HG02798 (cell line): ENCODE results near the gene MYLK4.

Experiments used
- ATAC-seq: cut with Tn5 transposase; IDR thresholded peaks from one replicate; pipeline ENCODE4 v1.9.1; 2021; ENCODE audit warnings: mild to moderate bottlenecking; ENCODE audit not compliant: unreplicated experiment, poor library complexity

Gene MYLK4

GRCh38 chr6:2639896-2640295 lies 110.8 kb downstream of the MYLK4 start:
- ATAC-seq = no peak

- ATAC-seq = no peak
These were observed 111.6 kb downstream of the MYLK4 start for GRCh38 chr6:2639167-2639566.

GRCh38 chr6:2636672-2637071 lies 114.0 kb downstream of the MYLK4 start:
- ATAC-seq = no peak

DNA sequence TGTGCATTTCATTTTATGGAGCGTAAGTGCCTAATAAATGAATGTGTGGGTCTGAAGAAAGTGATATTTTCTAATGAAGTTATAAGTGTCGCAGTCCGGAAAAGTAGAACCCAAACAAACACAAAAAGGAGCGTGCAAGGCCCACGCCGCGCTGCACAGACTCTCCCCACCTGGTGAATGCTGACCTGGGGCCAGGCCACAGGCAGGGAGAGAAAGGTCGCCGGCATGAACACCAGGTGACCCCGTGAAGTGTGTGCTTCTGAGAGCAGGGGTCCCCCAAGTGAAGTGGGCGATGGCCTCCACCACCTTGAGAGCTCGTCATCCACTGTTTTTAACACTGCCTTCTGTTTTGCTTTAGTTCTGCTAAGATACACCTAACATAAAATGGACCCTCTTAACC lies 114.8 kb downstream of the MYLK4 start:
- no peak for ATAC-seq

DNA sequence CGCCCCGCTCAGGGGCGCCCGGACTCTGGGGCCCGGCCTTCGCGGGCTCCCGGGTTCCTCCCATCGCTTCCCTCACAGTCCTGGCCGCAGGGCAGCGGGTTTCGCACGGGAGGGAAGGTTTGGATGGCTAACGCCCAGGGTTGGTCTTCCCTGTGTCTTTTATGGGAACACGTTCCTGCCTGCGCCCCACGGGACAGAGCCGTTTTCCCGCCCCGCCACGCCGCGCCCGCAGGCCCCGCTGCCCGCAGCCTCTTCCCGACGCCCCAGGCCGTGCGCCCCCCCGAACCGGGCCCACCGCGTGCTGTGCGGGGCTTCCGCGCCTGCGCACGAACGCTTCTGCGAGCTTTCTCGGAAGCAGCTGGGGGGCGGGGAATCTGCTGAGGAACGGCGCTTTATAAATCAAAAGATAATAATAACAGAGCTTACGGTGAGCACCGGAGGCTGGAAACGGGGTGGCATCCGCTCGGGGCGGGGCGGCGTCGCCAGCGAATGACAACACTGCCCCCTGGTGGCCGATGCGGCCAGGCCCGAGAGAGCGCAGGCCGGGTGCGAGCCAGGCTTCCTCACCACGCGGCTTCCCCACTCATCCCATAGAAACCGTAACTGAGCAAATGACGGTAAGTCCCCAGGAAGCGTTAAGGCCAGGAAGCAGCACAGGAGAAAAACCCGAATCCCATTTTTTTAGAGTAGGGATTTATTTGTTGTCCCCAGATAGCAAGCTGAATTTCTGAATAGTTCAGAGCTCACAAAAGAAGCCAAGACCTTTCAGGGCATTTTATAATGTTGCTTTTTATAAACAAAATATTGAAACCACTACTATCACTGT lies 116.4 kb downstream of the MYLK4 start:
- ATAC-seq = peak; percentile 81

DNA sequence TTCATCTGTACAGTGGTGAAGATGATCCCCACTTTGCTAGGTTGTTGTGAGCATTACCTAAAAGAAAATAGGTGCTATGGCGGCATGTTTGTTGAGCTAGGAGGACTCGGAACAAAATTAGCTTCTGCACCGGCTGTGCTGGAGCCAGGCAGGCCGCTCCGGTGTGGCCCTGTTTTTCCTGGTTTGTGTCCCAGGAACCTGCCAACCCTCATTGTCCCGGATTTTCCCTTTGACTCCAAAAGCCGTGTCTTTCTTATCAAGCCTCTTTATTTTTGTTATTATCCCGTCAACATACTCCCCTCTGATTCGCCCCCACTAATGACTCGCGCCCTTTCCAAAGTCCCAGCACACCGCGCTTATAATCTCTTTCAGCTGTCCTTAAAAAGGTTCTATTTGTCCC lies 117.0 kb downstream of the MYLK4 start:
- no peak for ATAC-seq

DNA sequence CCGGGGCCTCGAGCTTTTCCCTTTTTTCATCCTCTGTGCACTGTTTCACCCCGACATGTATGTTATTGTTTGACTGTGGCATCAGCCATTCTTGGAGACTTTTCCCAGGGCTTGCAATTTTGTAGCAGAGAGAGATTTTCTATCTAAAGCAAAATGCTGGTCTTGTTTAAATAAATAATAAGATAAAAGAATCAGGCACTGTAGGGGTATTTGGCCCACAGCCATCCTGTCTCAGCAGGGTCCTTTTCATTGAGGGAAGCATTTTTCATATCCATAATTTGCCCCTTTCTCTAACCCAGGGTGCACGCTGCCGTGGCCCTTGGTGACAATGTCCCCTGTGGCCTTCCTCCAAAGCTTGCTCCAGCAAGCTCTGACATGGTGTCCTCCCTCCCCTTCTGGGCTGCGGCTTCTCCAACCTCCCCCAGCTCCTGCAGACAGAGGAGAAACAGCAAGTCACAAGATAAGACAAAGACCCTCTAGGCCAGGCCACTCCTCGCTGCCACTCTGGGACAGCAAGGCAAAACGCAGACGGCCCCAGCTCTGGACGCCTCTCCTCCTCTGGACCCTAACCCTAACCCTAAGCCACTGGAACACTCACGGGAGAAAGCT lies 117.6 kb downstream of the MYLK4 start:
- no peak for ATAC-seq

GRCh38 chr6:2632368-2632767 lies 118.4 kb downstream of the MYLK4 start:
- no peak for ATAC-seq

- no peak for ATAC-seq
These were observed 119.7 kb downstream of the MYLK4 start for GRCh38 chr6:2630891-2631571.

DNA sequence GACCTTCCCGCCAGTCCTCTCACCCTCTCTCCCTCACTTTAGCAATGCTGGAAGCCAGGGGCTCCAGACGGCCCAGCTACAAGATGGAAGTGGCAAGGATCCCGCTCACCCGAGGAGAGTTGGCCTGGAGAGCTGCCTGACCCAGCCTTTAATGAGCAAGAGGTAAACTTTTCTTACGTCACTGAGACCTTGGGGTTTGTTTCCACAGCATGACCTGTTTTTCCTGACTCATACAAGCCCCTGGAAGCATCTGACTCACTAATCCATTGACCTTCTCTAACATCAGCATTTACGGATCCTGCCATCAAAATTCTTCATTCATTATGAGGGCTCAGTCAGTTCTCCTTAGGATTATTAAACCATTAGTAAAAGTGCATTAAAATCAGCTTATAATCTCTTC lies 120.4 kb downstream of the MYLK4 start:
- no peak for ATAC-seq

- ATAC-seq = no peak
These were observed 124.3 kb downstream of the MYLK4 start for GRCh38 chr6:2626401-2626800.

DNA sequence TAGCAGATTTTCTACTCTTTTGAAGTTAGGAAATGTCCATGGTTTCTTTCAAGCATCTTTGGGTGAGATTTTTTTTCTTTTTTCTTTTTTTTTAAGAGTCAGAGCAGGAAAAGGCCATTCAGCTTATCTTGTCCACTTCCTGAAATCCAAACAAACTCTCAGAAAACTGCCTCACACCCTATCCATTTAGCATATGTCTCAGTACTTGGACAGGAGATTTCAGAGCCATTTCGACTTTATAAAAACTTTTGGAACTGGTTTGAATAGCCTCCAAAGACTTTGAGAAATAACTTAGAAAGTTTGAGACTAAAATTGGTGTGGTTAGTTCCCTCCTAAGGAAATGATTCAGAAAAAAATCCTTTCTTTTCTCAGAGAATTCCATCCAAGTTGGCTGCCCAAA lies 125.1 kb downstream of the MYLK4 start:
- ATAC-seq = no peak

GRCh38 chr6:2624177-2624576 lies 126.5 kb downstream of the MYLK4 start:
- ATAC-seq = no peak

- no peak for ATAC-seq
These were observed 127.4 kb downstream of the MYLK4 start for GRCh38 chr6:2623295-2623694.

- ATAC-seq = no peak
These were observed 128.1 kb downstream of the MYLK4 start for GRCh38 chr6:2622671-2623070.

DNA sequence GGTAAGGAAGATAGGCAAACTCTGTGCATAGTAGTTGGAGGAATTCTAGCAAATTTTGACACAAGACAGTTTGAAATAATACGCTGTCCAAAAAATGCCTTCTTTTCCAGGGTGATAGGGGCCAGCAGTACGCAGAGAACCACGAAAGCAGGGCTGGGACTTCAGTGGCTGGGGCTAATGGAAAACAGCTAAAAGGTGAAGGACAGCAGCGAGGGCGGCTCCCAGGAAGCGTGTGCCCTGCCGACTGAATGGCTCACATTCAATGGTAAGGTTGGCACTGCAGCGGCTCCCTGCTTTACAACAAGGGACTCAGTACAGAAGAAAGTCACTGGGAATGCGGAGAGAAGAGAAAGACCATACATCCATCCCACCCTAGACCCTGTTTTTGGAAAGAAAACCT lies 131.1 kb downstream of the MYLK4 start:
- no peak for ATAC-seq

DNA sequence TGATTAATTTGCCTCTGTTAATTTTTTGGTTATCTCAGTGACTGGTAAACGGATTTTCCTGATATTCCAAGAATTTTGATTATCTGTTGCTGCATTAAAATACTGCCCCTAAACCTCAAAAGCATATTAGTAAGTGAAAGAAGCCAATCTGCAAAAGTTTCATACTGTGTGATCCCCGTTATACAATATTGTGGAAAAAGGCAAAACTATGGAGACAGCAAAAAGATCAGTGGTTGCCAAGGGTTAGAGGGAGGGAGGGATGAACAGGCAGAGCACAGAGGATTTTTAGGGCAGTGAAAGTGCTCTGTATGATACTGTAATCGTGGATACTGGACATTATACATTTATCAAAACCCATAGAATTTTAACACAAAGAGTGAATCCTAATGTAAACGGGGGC lies 133.0 kb downstream of the MYLK4 start:
- no peak for ATAC-seq

DNA sequence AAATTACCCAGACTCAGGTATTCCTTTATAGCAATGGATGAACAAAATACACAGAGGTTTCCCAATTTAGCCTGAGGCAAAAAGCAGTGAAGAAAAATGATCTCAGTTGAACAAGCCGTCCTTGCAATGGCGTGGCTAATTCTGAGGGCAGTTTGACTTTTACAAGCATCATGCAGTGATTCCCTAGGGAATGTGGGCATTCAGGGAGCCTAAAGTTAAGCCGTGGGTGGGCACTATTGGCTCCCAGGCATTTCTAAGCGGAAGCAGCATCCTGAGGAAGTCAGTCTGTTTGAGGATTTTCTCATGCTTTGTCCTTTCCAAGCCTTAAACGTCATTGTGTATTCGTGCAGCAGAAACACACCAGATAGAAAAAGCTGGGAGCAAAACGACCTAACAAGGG lies 133.9 kb downstream of the MYLK4 start:
- ATAC-seq = no peak

DNA sequence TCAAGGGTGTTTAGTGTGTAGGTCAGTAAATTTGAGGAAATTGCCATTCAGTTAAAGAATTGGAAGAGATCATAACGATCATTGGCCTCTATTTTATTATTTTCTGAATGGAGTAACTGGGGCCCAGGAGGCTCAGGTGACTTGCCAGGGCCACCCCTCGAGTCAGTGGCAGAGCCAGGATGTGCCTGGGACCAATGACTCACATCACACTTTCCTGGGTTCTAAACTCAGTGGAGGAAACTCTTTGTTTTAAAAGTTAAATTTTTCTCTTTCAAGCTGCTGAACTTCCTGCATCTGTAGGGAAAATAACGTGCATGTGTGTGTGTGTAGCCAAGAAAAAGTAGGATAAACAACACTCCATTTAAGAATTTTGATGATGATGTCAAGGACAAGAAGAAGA lies 135.5 kb downstream of the MYLK4 start:
- no peak for ATAC-seq

- ATAC-seq = no peak
These were observed 135.9 kb downstream of the MYLK4 start for GRCh38 chr6:2614846-2615245.

- ATAC-seq = no peak
These were observed 136.6 kb downstream of the MYLK4 start for GRCh38 chr6:2614155-2614554.
